DOHH2 (cell line): ENCODE measurements around the gene TNS1.
"Not testable (repeated sequence)": the region's sequence is repeated elsewhere in the genome, so short reads cannot be mapped to it uniquely, and the experiment has no call there.

Source experiments
- H3F3A ChIP-seq: fragments of 200-600 bp; sonication (generic), shearing (Covaris generic); 2 replicates; pipeline ENCODE4 v1.6.0; 2016; ENCODE audit warnings: antibody characterized with exemption, mild to moderate bottlenecking; ENCODE audit not compliant: control insufficient read depth, insufficient read depth
- H3K27ac ChIP-seq: fragments of 200-600 bp; sonication (generic); 2 replicates; pipeline ENCODE4 v1.5.1; 2014; ENCODE audit warnings: low read depth, mild to moderate bottlenecking, low read length, moderate library complexity
- H3K27me3 ChIP-seq: fragments of 200-600 bp; sonication (generic); 2 replicates; pipeline ENCODE4 v1.6.1; 2014; ENCODE audit warnings: mild to moderate bottlenecking, low read length, mixed read lengths; ENCODE audit not compliant: control insufficient read depth
- H3K36me3 ChIP-seq: fragments of 200-600 bp; sonication (generic); 2 replicates; pipeline ENCODE4 v1.6.1; 2014; ENCODE audit warnings: mild to moderate bottlenecking, low read length, moderate library complexity, mixed read lengths; ENCODE audit not compliant: control insufficient read depth
- H3K4me1 ChIP-seq: fragments of 200-600 bp; sonication (generic); 2 replicates; pipeline ENCODE4 v1.6.1; 2014; ENCODE audit warnings: mild to moderate bottlenecking, low read length, mixed read lengths; ENCODE audit not compliant: control insufficient read depth
- H3K4me2 ChIP-seq: fragments of 200-600 bp; sonication (generic); 2 replicates; pipeline ENCODE4 v1.6.0; 2014; ENCODE audit warnings: mild to moderate bottlenecking, low read length, moderate library complexity
- H3K4me3 ChIP-seq: fragments of 200-600 bp; sonication (generic); 2 replicates; pipeline ENCODE4 v1.5.1; 2014; ENCODE audit warnings: mild to moderate bottlenecking, low read length, mixed read lengths
- H3K79me2 ChIP-seq: fragments of 200-600 bp; sonication (generic); 2 replicates; pipeline ENCODE4 v1.6.1; 2014; ENCODE audit warnings: mild to moderate bottlenecking, low read length, mixed read lengths; ENCODE audit not compliant: control insufficient read depth
- H3K9me2 ChIP-seq: fragments of 200-600 bp; sonication (generic); replicated peaks from 2 replicates; pipeline ENCODE4 v1.6.1; 2014; ENCODE audit warnings: mild to moderate bottlenecking, low read length, mixed read lengths; ENCODE audit not compliant: control insufficient read depth
- H3K9me3 ChIP-seq: fragments of 200-600 bp; sonication (generic); 2 replicates; pipeline ENCODE4 v1.6.1; 2014; ENCODE audit warnings: antibody characterized with exemption, low read length, mixed read lengths; ENCODE audit not compliant: control insufficient read depth, insufficient read depth
- H4K20me1 ChIP-seq: fragments of 200-600 bp; sonication (generic); 2 replicates; pipeline ENCODE4 v1.6.0; 2014; ENCODE audit warnings: low read depth, mild to moderate bottlenecking, antibody characterized with exemption, low read length, moderate library complexity; ENCODE audit not compliant: control insufficient read depth, insufficient read depth
- CTCF ChIP-seq: fragments of 200-600 bp; sonication (generic); IDR thresholded peaks from one replicate; pipeline ENCODE4 v1.5.1; 2014; ENCODE audit warnings: antibody characterized with exemption, mild to moderate bottlenecking, low read depth, low read length; ENCODE audit not compliant: poor library complexity, severe bottlenecking
- EZH2phosphoT487 ChIP-seq: fragments of 200-600 bp; sonication (generic); IDR thresholded peaks from 2 replicates; pipeline ENCODE4 v1.6.1; 2017; ENCODE audit warnings: borderline replicate concordance, mild to moderate bottlenecking, antibody characterized with exemption, low read length, moderate library complexity, mixed read lengths

Gene TNS1

DNA sequence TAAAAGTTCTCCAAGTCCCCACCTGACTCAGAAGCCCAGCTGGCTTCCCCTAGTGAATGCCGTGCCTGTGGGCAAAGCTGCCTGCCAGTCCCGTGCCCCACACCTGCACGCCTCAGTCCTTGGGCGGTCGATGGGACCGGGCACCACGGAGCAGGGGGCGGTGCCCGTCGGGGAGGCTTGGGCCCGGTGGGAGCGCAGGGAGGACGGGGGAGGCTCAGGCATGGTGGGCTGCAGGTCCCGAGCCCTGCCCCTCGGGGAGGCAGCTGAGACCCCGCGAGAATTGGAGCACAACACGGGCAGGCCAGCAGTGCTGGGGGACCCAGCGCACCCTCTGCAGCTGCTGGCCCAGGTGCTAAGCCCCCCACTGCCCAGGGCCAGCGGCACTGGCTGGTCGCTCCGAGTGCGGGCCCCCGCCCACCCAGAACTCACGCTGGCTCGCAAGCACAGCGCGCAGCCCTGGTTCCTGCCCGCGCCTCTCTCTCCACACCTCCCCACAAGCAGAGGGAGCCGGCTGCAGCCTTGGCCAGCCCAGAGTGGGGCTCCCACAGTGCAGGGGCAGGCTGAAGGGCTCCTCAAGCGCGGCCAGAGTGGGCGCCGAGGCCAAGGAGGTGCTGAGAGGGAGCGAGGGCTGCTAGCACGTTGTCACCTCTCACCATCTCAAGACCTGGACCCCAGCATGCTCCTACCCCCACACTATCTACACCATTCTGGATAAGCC lies 215.5 kb downstream of the TNS1 start:
- H3K79me2 ChIP-seq = no peaks in the 10 kb centered on the region

GRCh38 chr2:217786560-217786959 lies 216.2 kb downstream of the TNS1 start:
- not testable (repeated sequence) for H3K27ac ChIP-seq, H4K20me1 ChIP-seq, H3K9me2 ChIP-seq, H3K9me3 ChIP-seq, H3K27me3 ChIP-seq, H3F3A ChIP-seq, H3K36me3 ChIP-seq, H3K79me2 ChIP-seq, H3K4me2 ChIP-seq, H3K4me3 ChIP-seq, H3K4me1 ChIP-seq

More for the DNA sequence above, 215.5 kb downstream of the TNS1 start:
- no peaks in the 10 kb centered on the region for H3K4me1 ChIP-seq
- H3K4me3 ChIP-seq = no peak overlapping the region
- H3K27ac ChIP-seq = no peak overlapping the region
- H4K20me1 ChIP-seq = no peaks in the 10 kb centered on the region
- H3K36me3 ChIP-seq = no peaks in the 10 kb centered on the region
- H3K9me3 ChIP-seq = no peaks in the 10 kb centered on the region
- no peaks in the 10 kb centered on the region for H3F3A ChIP-seq
- no peaks in the 10 kb centered on the region for H3K27me3 ChIP-seq
- no peak overlapping the region for H3K4me2 ChIP-seq
- TF ChIP-seq EZH2phosphoT487 (no peak), CTCF (no peak)
- H3K9me2 ChIP-seq = no peaks in the 10 kb centered on the region

DNA sequence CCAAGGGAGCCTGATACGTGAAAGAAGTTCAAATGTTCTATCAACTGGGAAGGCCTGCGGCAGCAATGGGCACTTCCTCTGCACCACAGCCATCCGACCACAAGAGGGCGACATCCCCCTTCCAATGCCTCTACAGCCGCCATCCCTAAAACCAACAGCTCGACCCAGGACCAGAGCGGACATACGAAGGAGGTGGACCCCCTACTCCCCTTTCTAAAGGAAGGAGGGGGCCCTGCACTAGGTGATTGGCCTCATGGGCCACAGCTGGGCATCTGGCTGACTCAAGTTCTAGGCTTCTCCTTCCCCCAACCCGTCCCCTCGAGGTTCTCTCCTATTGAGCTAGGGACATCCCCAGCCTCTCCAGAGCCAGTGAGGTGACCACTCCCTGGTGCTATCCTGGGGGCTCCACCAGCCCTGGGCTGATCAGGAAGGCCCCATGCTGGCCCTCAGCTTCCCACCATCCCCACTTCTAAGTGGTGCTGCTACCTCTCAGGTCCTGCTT lies 217.2 kb downstream of the TNS1 start:
- no peak overlapping the region for H3K4me2 ChIP-seq
- TF ChIP-seq EZH2phosphoT487 (no peak), CTCF (peak; percentile 89)

GRCh38 chr2:217784996-217785543 lies 217.7 kb downstream of the TNS1 start:
- TF ChIP-seq EZH2phosphoT487 (no peak), CTCF (no peak)
- H3K9me2 ChIP-seq = no peaks in the 10 kb centered on the region

More for the DNA sequence above, 217.2 kb downstream of the TNS1 start:
- no peaks in the 10 kb centered on the region for H3K36me3 ChIP-seq
- no peaks in the 10 kb centered on the region for H3K9me2 ChIP-seq
- H3K9me3 ChIP-seq = no peaks in the 10 kb centered on the region
- H4K20me1 ChIP-seq = no peaks in the 10 kb centered on the region
- no peaks in the 10 kb centered on the region for H3F3A ChIP-seq
- no peak overlapping the region for H3K4me3 ChIP-seq
- H3K79me2 ChIP-seq = no peaks in the 10 kb centered on the region
- H3K4me1 ChIP-seq = no peaks in the 10 kb centered on the region
- H3K27ac ChIP-seq = no peak overlapping the region
- H3K27me3 ChIP-seq = no peaks in the 10 kb centered on the region

More at GRCh38 chr2:217784996-217785543, 217.7 kb downstream of the TNS1 start:
- Histone ChIP-seq H3K4me1 (no peaks in the 10 kb centered on the region), H4K20me1 (no peaks in the 10 kb centered on the region), H3K79me2 (no peaks in the 10 kb centered on the region), H3F3A (no peaks in the 10 kb centered on the region), H3K4me2 (no peak overlapping the region), H3K27ac (no peak overlapping the region), H3K27me3 (no peaks in the 10 kb centered on the region), H3K4me3 (no peak overlapping the region), H3K9me3 (no peaks in the 10 kb centered on the region), H3K36me3 (no peaks in the 10 kb centered on the region)
